Epithelial cell of esophagus (primary cell): Measurements from ENCODE around the gene FNDC11.

ENCODE experiments used
- DNase-seq: peaks from one replicate; pipeline ENCODE4 v3.0.0; 2010; ENCODE audit warnings: low read depth
- H3K4me3 ChIP-seq: 2 replicates; pipeline ENCODE4 v1.5.1; 2011; ENCODE audit warnings: mild to moderate bottlenecking, low read length, control low read depth
- CTCF ChIP-seq: IDR thresholded peaks from 2 replicates; pipeline ENCODE4 v1.5.1; 2011; ENCODE audit warnings: low read depth, mild to moderate bottlenecking, low read length, control low read depth, inconsistent platforms; ENCODE audit not compliant: insufficient read depth; ENCODE audit errors: missing control alignments

The FNDC11 gene

GRCh38 chr20:63531686-63532448 is 22.1 kb upstream of the FNDC11 start:
- TF ChIP-seq CTCF, result no peak
- no peak for DNase-seq
- no peak overlapping the region for H3K4me3 ChIP-seq

GRCh38 chr20:63532449-63532971 is 21.4 kb upstream of the FNDC11 start:
- no peak for TF ChIP-seq CTCF
- H3K4me3 ChIP-seq, result no peak overlapping the region

GRCh38 chr20:63533388-63533787 is 20.6 kb upstream of the FNDC11 start:
- TF ChIP-seq CTCF, result no peak
- DNase-seq, result no peak
- H3K4me3 ChIP-seq, result no peak overlapping the region

More at GRCh38 chr20:63532449-63532971, 21.4 kb upstream of the FNDC11 start:
- DNase-seq, result no peak

- TF ChIP-seq CTCF, result no peak
- DNase-seq, result peak; percentile 81
- H3K4me3 ChIP-seq, result no peak overlapping the region
Observed at GRCh38 chr20:63533871-63534393, 20.0 kb upstream of the FNDC11 start.

GRCh38 chr20:63534427-63534830 is 19.5 kb upstream of the FNDC11 start:
- H3K4me3 ChIP-seq, result no peak overlapping the region
- no peak for TF ChIP-seq CTCF
- DNase-seq, result no peak

GRCh38 chr20:63534831-63535651 is 18.9 kb upstream of the FNDC11 start:
- H3K4me3 ChIP-seq, result no peak overlapping the region
- TF ChIP-seq CTCF, result no peak
- peak; percentile 56 for DNase-seq
